ENCODE results near the gene SLN.

The SLN gene

GRCh38 chr11:107683807-107684206 is 28.0 kb downstream of the SLN start:
- DNase-seq (ENCODE audit: low read depth) = no peak

DNA sequence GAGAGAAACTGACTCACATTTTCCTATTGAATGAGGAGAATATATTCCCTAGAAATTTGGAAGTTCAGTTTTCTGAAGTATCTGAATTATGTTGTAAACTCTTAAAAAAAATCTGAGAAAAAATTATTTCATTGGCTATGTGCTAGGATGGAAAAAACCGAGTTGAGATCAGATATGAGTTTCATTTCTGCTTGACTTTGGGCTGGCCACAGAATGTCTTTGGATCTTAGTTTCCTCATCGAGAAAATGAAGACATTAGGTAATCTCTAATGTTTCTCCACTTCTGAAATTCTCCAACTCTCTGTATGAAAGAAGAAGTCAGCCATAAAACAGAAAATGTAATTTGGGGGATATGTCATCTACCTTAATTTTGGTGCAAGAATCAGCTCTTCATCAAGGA is 28.8 kb downstream of the SLN start:
- DNase-seq (ENCODE audit: low read depth) = no peak

GRCh38 chr11:107682572-107682971 is 29.3 kb downstream of the SLN start:
- no peak for DNase-seq (ENCODE audit: low read depth)

- DNase-seq (ENCODE audit: low read depth) = no peak
Observed at GRCh38 chr11:107682171-107682570, 29.7 kb downstream of the SLN start.

DNA sequence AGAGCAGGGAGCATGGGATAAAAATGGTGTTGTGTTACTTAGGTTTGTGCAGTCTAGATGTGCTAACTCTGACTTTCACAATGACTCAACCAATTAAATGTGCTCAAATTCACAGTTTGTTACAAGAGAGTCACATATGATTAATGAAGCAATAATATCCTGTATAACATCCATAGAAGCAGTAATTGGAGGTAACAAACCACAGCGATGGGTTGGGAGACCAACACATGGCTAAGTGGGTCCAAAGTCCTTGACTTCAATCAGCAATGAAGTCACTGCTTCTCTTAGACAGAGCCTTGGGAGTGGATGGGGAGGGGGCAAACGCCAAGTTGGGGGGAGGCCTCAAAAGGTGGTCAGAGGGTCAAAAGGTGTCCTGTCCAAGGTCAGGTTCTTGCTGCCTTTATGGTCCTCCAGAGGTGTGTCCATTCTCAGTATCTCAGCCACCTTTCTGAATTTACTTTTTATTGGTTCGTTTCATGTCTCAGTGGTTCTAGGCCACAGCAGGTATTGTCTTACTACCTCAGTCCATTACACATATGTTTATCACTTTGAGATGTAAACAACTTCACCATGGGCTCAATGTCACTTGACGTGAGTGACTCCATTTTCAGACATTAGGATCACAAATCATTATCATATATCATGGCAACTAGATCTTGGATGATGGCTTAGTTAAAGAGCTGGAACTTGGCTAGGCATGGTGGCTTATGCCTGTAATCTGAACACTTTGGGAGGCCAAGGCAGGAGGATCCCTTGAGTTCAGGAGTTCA is 32.4 kb downstream of the SLN start:
- no peak for DNase-seq (ENCODE audit: low read depth)

DNA sequence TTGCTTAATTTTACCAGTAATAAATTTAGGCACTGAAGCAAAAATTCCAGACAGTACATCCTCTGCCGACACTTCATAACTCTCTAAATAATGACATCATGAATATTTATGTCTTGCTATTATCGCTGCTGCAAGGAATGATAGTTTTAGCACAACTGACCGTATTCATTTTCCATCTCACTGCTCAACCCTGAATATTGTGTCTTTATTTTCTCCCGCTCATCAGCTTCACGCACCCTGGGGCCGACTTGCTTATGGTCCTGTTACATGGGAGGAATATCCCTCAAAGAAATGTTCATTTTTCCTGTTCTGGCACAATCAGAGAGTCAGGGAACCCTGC is 33.3 kb downstream of the SLN start:
- no peak for DNase-seq (ENCODE audit: low read depth)

DNA sequence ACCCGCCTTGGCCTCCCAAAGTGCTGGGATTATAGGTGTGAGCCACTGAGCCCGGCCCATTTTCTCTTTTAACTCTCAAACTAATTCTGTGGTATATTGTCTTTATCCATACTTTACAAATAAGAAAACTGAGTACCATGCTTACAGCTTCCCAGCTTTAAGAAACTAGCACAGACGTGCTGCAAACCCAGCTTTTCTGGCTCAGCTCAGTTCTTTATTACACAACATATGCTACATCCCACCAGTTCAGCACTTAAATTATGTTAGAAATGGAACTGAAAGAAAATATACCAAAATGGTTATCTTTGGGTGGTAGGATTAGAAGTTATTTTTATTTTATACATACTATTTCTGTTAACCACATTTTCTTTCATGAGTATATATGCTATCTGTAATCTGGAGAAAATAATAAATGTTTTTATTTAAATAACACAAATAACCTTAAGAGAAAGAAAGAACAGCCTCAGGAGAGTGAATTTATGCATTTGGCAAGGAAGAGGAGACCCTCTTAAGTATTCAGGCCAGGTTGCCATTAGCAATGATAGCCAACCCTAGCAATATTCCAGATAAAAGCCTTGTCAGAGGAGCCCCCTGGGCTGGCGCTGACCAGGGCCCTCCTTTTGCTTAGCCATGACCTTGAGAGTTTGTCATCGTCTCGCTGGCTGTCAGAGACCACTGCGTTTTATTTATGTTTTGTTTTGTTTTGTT is 33.8 kb downstream of the SLN start:
- no peak for DNase-seq (ENCODE audit: low read depth)

GRCh38 chr11:107676336-107677057 is 35.4 kb downstream of the SLN start:
- no peak for DNase-seq (ENCODE audit: low read depth)

- no peak for DNase-seq (ENCODE audit: low read depth)
Observed at GRCh38 chr11:107675902-107676301, 36.0 kb downstream of the SLN start.

GRCh38 chr11:107669893-107670601 is 41.8 kb downstream of the SLN start:
- DNase-seq (ENCODE audit: low read depth) = no peak

DNA sequence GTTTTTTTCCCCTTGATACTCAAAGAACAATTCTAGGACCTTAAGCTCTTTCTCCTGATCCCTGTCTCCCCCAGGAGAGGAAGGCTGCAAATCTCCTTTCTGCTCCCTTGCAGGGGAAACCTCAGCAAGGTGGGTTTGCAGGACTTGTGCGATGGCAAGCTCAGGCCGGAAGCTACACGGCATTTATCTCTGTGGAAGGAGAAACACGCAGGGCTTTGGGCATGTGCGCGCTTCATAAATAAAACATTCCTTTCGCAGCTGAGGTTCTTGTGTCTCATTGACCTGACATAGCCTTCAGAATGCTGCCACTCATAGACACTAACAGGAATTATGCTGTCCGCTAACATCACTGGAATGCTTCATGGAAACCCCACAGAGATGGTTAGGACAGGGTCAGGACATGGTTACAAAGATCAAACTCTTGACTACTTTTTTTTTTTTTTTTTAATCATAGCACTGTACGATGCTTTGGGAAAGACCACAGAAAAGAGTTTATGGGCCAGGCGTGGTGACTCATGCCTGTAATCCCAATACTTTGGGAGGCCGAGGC is 42.6 kb downstream of the SLN start:
- no peak for DNase-seq (ENCODE audit: low read depth)

DNA sequence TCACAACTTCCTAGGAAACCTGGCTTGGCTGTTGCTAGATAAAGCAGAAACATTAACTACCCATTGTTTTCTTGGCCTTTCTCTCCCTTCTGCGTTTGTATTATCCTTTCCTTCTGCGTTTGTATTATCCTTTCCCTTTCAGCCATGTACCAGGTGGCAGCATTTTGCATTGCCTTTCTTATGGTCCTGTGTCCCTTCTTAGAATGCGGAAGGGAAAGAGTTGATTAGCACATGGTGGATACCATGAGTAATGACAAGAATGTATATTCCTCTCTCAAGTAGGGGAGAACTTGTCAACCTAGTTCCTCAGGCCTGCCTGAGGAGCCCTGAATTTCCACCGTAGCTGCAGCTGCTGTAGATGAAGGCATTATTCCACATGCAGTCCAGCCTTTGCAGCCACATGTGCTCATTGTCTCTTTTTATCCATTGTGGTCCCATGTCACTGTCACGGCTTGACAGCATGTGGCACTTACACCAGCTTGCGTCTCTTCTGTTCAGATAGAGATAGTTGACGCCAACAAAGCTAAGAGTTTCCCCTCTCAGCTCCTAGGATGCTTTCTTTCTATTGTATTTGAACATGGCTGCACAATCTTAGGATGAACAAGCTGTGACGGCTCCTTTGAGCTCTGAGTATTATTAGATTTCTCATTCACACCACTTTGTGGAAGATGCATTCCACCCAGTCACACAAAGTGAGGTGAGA is 44.8 kb downstream of the SLN start:
- DNase-seq (ENCODE audit: low read depth) = no peak

DNA sequence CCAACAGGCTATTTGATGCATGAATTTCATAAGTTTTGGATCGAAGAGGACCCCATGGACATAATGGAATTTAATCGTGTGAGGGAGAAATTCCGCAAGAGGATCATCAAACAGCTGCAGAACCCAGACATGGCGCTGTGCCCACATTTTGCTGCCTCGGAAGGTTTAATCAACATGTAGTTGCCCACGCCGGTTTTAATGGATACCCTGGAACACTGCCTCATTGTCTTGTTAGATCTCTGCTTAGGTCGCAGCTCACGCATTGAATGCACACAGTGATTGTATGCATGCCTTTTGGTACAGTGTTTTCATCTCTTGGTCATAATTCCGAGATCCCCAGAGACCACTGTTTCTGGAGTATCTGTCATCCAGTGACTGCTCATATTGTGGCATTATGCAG is 46.8 kb downstream of the SLN start:
- DNase-seq (ENCODE audit: low read depth) = no peak

DNA sequence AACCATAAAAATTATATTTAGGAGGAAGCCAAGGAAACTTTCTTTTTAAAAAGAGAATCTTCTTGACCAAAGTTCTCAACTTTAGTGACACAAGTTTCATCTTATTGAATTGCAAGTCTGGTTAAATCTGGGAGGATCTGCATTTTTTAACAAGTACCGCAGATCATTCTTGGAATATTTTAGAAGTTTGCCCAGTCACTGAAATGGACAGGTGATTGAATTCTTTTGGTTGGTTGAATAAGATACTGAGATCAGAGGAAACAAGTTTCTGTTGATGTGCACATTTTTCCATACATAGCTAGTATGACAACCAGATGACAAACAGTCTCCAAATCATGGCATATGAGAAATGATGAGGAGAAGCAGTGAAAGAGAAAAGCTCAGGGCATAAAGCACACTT is 50.2 kb downstream of the SLN start:
- DNase-seq (ENCODE audit: low read depth) = no peak

DNA sequence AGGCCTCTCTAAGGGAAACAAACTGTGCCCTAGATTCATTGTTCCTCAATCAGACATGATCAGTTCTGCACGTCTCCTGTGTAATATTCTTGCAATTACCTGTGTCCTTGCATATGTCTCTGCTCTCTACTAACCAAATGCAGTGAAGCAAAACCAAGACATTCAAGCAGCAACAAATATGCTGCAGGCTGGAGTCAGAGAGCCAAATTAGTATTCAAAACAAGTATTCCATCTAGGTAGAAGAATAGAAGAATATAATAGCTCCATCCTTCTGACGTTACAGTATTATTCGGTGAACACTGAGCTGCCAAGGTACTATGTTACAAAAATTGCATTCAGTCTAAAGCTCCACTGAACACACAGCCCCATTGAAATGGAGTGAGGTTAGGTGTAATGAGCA is 51.8 kb downstream of the SLN start:
- DNase-seq (ENCODE audit: low read depth) = no peak

GRCh38 chr11:107659310-107659709 is 52.5 kb downstream of the SLN start:
- DNase-seq (ENCODE audit: low read depth) = no peak

Data from stimulated activated CD8-positive, alpha-beta memory T cell treated with anti-CD3 and anti-CD28 coated beads, Interleukin-4, amount 100 ng/mL, for 24 hours (primary cell).